ENCODE results near the gene TCF7L2.

Gene TCF7L2

DNA sequence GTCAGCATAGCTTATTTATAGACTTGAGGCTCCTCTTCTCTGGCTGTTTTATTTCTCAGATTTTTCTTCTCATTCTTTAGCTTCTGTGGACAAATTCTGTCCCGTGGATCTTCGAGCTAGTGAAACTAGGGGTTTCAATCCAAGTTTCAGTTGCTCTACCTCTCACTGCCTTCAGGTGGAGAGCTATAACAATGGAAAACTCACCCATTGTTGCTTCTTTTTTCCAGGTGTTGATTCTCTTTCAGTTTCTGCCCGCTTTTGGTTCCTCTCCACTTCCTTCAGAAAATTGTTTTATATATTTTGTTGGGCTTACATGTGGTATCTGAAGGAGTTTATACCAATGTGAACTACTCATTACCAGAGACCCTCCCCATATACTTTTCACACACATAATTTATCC is 266.1 kb downstream of the TCF7L2 start:
- no peaks in the 10 kb centered on the region for H3F3A ChIP-seq (ENCODE audit: insufficient read depth)
- H3K9me3 ChIP-seq (ENCODE audit: insufficient read depth, low read length), result no peaks in the 10 kb centered on the region
- no peaks in the 10 kb centered on the region for H3K9me2 ChIP-seq (replicated peaks; ENCODE audit: insufficient read depth, low read length)
- no peak overlapping the region for H3K27ac ChIP-seq (ENCODE audit: low read depth, low read length)
- H4K20me1 ChIP-seq (ENCODE audit: low read depth, low read length), result 0 out of 2 replicates have a peak, but pooled peaks cover 3% of the 10 kb centered on the region
- no peaks in the 10 kb centered on the region for H3K27me3 ChIP-seq (ENCODE audit: low read length)
- H3K4me2 ChIP-seq (ENCODE audit: low read depth, low read length, poor library complexity, severe bottlenecking), result no peak overlapping the region
- no peak overlapping the region for H2AFZ ChIP-seq (ENCODE audit: low read depth, low read length, severe bottlenecking)
- H3K79me2 ChIP-seq (ENCODE audit: insufficient read depth, low read length), result no peaks in the 10 kb centered on the region
- no peak overlapping the region for H3K9ac ChIP-seq (ENCODE audit: low read length)
- no peak for TF ChIP-seq EZH2phosphoT487 (conservative IDR thresholded peaks at IDR 0.05; ENCODE audit: low read length)
- TF ChIP-seq, protein P1, sequence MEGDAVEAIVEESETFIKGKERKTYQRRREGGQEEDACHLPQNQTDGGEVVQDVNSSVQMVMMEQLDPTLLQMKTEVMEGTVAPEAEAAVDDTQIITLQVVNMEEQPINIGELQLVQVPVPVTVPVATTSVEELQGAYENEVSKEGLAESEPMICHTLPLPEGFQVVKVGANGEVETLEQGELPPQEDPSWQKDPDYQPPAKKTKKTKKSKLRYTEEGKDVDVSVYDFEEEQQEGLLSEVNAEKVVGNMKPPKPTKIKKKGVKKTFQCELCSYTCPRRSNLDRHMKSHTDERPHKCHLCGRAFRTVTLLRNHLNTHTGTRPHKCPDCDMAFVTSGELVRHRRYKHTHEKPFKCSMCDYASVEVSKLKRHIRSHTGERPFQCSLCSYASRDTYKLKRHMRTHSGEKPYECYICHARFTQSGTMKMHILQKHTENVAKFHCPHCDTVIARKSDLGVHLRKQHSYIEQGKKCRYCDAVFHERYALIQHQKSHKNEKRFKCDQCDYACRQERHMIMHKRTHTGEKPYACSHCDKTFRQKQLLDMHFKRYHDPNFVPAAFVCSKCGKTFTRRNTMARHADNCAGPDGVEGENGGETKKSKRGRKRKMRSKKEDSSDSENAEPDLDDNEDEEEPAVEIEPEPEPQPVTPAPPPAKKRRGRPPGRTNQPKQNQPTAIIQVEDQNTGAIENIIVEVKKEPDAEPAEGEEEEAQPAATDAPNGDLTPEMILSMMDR (IDR thresholded peaks at IDR 0.05; ENCODE audit: insufficient read depth, low read length, poor library complexity, severe bottlenecking), result no peak
- no peaks in the 10 kb centered on the region for H3K36me3 ChIP-seq (ENCODE audit: low read length)
- H3K4me3 ChIP-seq (ENCODE audit: insufficient read depth, low read length, poor library complexity, severe bottlenecking), result no peak overlapping the region

Data from SU-DHL-6 (cell line).